ENCODE results near the gene ART3.
A peak's percentile ranks its signal among the peaks of the same experiment; 100 is the strongest.

The ART3 gene

DNA sequence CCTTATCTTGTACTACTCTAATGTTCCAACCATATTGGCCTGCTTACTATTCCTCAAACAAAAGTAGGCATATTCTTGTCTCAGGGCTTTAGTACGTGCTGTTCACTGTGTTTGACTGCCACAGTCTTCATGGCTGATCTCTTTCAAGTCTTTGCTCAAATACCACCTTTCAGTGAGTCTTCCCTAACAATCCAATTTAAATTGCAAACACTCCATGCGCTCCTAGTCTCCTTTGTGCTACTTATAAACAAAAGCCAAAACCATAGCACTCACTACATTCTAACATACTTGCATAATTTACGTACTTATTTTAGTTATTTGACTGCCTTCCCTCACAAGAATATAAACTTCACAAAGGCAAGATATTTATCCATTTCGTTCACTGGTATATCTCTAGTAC lies 1.7 kb upstream of the ART3 start:
- no peak for DNase-seq (ENCODE audit: low spot score)

DNA sequence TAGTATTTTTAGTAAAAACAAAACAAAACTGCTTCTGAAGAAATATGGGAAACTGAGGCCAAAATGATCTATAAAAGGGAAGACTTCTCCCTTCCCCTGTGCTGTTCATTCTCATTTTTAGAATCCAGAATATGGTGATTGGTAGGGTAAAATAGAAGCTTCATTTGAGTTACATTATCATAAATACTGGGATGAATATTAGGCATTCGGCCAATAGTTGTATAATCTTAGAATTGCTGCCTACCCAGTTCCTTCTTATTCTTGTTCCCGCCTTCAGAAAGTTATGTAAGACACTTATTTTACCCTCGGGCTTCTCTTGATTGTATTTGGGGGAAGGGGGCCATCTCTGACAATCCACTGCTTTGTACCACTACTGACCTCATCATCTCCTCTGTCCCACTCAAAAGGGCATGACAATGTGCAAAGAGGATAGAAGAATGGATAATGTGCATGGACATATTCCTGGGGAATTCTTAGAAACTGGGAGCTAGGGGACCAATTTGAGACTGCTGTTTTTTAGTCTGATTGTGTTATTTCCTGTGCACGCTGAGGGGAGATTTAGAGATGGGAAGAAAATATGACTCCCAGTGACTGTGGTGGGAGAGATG lies 588 bp downstream of the ART3 start:
- no peak for DNase-seq (ENCODE audit: low spot score)

GRCh38 chr4:76078033-76078613 lies 3.6 kb downstream of the ART3 start:
- no peak for DNase-seq (ENCODE audit: low spot score)

DNA sequence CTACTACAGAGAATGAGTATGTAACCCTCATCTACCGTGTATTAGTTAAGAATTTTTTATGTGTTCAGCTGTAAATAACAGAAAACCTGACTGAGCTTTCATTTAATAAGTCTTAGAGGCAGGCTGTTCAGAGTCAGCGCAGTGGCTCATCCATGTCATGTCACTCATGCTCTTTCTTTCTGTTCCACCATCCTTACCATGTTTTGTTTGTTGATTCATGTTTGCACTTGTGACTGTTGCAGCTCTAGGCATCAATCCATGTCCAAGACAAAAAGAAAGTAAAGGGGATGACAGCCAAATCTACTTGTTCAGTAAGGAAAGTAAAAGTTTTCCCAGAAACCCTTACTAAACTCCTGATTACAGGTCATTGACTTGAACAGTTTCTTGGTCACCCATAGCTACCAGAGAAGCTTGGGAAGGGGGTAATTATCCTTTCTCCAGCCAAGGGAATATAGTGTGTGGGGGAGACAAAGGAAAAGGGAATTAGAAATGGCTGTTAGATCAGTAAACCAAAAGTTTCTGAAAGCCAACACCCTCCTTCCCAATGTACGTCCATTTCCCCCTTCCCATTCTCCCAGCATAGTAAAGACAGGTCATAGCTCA lies 9.0 kb downstream of the ART3 start:
- no peak for DNase-seq (ENCODE audit: low spot score)

DNA sequence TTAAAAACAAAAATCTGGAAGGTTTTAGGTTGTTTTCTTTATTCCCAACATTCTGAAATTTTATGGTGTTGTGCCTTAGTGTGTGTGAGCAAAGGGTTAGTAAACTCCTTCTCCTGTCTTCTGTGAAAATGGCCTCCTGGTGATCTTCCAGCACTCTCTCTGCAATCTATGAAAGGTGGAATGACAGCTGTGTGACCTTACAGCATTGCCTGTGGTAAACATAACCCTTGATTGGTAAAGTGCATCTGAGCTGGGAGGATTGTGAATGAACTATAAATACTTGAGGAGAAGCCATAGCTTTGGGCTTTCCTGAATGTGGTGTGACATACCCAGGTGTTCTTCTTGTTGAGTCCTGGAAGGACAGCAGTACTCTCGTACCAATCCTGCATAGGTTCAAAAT lies 10.0 kb downstream of the ART3 start:
- no peak for DNase-seq (ENCODE audit: low spot score)

GRCh38 chr4:76087007-76087769 lies 12.7 kb downstream of the ART3 start:
- DNase-seq (ENCODE audit: low spot score): peak; percentile 88

DNA sequence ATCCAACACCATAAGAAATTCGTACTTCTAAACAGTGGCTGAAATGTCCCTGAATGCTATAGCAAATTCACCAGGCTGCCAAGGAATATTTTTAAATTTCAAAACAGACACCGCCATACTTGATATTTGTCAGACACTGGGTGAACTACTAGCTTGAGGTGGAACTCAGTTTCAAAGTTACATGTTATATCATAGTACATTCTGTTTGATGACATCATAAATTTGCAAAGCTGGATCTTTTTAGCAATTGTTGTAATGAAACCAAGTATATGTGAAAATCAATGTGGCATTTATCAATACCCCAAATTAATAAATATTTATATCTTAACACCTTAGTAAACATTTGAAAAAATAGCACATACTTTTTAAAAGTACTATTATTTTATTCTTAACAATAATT lies 14.2 kb downstream of the ART3 start:
- no peak for DNase-seq (ENCODE audit: low spot score)

- peak; percentile 45 for DNase-seq (ENCODE audit: low spot score)
Measured at GRCh38 chr4:76090241-76090691, 15.8 kb downstream of the ART3 start.

DNA sequence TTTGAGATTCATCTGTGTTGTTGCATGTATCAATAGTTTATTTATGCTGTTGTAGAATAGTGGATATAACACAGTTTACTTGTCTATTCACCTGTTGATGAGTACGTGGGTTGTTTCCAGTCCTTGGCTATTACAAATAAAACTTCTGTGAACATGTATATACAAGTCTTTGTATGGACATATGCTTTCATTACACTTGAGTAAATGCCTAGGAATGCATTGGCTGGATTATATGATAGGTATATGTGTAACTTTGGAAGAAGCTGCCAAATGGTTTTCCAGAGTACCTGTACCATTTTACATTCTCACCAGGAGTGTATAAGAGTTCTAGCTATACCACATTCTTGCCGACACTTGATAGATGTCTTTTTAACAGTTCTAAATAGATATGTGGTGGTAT lies 16.5 kb downstream of the ART3 start:
- DNase-seq (ENCODE audit: low spot score): no peak

DNA sequence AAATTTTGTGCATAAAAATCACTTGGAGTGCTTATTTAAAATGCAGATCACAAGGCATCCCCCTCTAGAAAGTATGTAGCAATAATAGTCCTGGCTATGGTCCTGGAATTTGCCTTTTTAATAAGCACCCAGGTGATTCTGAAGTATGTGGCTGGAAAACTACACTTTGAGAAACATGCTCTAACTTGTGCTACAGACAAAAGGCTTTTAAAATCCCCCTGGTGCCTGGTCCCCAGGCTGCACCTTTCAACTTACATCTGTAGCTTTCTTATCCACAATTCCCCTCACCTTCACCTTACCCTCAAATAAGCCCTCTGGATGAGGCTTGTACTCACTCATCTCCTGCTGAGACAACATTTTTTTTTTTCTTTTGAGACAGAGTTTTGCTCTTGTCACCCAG lies 21.1 kb downstream of the ART3 start:
- DNase-seq (ENCODE audit: low spot score): no peak

- DNase-seq (ENCODE audit: low spot score): no peak
Measured at GRCh38 chr4:76096076-76096475, 21.6 kb downstream of the ART3 start.

- peak; percentile 58 for DNase-seq (ENCODE audit: low spot score)
Measured at GRCh38 chr4:76105652-76106051, 31.1 kb downstream of the ART3 start.

- no peak for DNase-seq (ENCODE audit: low spot score)
Measured at GRCh38 chr4:76106442-76106841, 31.9 kb downstream of the ART3 start.

DNA sequence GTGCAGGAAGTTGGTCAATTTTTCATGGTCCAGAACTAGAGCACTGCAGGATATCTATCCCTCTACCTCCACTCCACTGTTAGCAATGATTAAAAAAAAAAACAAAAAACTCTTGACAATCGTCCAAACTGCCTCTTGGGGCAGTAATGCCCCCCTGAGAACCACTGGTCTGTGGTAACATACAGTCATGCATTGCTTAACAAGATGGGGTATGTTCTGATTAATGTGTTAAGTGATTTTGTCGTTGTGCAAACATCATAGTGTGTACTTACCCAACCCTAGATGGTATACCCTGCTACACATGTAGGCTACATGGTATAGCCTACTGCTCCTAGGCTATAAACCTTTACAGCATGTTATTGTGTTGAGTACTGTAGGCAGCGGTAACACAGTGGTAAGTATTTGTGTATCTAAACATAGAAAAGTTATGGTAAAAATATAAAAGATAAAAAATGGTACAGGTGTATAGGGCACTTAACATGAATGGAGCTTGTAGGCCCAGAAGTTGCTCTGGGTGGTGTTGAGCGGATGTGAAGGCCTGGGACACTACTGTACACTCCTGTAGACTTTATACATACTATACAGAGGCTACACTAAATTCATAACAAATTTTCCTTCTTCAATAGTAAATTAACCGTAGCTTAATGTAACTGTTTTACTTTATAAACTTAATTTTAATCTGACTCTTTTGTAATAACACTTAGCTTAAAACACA lies 34.1 kb downstream of the ART3 start:
- DNase-seq (ENCODE audit: low spot score): no peak

- DNase-seq (ENCODE audit: low spot score): no peak
Measured at GRCh38 chr4:76116821-76117220, 42.3 kb downstream of the ART3 start.

DNA sequence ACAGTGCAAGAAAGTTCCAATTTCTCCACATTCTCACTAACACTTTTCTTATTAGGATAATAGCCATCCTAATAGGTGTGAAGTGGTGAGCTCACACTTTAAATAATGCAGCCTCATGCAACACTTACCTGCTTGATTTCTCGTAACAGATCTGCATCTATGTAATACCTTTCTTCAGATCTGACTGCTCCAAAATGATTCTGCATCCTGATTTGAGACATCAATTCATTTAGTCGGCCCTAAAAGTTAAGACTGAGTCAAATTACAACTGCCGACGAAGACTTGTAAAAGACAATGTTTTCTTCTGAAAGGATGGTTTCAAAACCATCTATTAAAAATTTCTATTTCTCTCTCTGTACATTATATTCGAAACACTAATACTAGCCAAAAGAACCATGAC lies 43.0 kb downstream of the ART3 start:
- no peak for DNase-seq (ENCODE audit: low spot score)

GRCh38 chr4:76120199-76120598 lies 45.7 kb downstream of the ART3 start:
- DNase-seq (ENCODE audit: low spot score): no peak

GRCh38 chr4:76125816-76126215 lies 51.3 kb downstream of the ART3 start:
- no peak for DNase-seq (ENCODE audit: low spot score)

DNA sequence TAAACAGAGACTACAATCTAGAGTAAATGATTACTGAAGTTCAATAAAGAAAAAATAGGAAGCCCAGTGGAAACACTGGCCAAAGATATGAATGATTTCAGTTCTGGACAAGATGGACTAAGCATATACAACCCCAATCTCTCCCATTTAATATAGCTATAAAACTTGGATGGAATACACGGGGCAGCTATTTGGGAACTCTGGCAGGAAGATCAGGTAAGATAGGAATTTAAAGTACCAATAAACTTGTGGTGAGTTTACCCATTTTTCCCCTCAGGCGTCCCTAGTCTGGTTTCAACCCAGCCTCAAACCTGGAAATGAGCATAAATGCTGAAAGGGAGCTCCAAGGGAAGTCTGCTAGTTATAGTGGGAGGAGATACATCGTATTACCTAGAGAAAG lies 53.2 kb downstream of the ART3 start:
- no peak for DNase-seq (ENCODE audit: low spot score)

GRCh38 chr4:76141241-76141640 lies 66.7 kb downstream of the ART3 start:
- no peak for DNase-seq (ENCODE audit: low spot score)

GRCh38 chr4:76144546-76144945 lies 70.0 kb downstream of the ART3 start:
- DNase-seq (ENCODE audit: low spot score): no peak

GRCh38 chr4:76147454-76148141 lies 73.1 kb downstream of the ART3 start:
- peak; percentile 20 for DNase-seq (ENCODE audit: low spot score)
